HG03575 (cell line): ENCODE data around the gene TRIM37.
A peak's percentile ranks its signal among the peaks of the same experiment; 100 is the strongest.

ENCODE experiments used
- ATAC-seq: cut with Tn5 transposase; IDR thresholded peaks from one replicate; pipeline ENCODE4 v1.9.1; 2021; ENCODE audit not compliant: unreplicated experiment, insufficient number of reproducible peaks, low FRiP score; ENCODE audit errors: extremely low read depth

The TRIM37 gene

DNA sequence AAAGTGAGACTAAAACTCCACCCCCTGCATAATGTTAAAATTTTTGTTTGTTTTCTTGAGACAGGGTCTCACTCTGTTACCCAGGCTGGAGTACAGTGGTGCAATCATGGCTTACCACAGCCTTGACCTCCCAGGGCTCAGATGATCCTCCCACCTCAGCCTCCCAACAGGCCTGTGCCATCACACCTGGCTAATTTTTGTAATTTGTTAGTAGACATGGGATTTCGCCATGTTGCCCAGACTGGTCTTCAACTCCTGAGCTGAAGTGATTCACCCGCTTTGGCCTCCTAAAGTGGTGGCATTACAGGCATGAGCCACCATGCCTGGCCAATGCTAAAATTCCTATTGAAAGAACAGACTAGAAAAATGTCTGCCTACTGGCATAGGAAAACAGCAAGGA lies 103.8 kb downstream of the TRIM37 start:
- no peak for ATAC-seq

DNA sequence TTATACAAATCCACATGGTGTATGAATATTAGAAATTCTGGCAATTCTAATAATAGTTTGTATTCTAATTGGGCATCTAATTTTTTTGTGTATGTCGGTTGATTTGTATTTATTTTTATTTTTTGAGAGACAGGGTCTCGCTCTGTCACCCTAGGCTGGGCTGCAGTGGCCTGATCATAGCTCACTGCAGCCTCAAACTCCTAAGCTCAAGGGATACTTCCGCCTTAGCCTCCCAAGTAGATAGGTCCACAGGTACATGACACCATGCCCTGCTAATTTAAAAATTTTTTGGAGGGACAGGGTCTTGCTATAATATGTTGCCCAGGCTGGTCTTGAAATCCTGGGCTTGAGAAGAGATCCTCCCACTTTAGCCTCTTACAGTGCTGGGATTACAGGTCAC lies 104.6 kb downstream of the TRIM37 start:
- ATAC-seq = no peak

DNA sequence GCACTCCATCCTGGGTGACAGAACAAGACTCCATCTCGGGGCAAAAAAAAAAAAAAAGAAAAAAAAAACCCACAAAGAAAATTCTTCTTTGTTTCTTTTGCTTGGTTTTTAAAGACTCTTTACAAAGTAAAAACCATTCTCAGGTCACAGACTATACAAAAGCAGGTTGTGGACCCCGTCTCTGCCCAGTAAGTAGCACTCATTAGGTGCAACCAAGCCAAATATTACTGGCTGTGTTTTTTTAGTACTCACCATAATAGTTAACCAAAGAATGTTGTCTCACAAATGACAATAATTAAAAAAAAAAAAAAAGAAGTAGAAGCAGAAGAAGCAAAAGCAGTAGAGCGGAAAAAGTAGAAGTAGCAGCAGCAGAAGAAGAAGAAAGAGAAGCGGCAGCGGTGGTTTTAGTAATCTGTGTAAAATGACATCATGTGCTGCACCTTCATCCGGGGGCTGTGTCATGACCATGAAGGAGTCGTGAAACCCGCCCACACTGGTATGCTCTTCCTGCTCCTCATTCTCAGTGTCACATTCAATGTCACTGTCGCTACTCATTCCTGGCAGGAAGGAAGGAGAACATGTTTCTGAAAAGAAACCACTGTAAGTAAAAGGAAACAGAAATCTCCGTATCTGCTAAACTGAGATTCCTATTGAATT lies 105.4 kb downstream of the TRIM37 start:
- ATAC-seq = peak; percentile 37

DNA sequence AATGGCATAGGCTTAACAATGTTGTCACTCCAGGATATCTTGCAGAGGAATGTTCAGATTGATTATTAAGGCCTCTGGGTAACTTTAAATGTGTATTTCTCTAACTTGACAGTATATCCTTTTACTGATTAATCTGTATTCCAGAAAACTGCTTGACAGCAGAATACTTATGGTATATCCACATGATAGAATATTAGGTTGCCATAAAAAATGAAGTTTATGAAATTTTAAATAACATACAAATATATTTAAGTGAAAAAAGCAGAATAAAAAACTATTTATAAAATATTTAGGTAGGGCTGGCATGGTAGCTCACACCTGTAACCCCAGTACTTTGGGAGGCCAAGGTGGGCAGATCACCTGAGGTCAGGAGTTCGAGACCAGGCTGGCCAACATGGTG lies 106.7 kb downstream of the TRIM37 start:
- ATAC-seq = no peak

DNA sequence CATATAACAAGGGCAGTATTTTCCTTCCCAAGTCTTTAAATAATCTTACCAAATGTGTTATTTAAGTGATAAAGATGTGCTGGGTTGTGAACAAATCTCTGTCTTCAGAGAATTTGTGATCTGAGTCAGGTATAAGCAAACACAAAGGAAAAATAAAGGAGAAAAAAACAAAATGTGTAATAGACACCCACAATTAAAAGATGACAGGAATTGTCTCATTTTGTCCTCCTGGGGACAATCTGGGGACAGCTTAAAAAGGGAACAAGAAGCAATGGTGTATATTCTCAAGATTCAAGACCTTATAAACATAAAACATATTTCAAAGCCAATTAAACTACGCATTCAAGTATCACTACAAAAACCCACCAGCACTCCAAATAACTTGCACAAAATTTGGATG lies 107.2 kb downstream of the TRIM37 start:
- no peak for ATAC-seq

DNA sequence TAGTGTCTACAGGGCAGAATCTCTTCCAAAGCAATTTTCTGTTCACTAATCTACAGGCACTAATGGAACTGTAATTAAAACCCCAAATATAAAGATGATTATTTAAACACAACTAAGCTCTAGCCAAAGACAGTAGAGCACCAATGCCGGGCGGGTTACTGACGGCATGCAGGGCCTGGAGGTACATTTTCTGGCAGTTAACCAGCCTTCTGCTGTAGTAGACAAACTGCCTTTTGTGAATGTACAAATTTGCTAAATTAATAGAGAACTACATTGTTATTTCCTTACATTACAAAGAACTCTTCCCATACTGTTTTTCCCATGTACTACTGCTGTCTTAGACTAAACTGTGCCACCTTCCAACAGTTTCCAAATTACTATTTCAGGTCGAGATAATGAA lies 107.8 kb downstream of the TRIM37 start:
- no peak for ATAC-seq

DNA sequence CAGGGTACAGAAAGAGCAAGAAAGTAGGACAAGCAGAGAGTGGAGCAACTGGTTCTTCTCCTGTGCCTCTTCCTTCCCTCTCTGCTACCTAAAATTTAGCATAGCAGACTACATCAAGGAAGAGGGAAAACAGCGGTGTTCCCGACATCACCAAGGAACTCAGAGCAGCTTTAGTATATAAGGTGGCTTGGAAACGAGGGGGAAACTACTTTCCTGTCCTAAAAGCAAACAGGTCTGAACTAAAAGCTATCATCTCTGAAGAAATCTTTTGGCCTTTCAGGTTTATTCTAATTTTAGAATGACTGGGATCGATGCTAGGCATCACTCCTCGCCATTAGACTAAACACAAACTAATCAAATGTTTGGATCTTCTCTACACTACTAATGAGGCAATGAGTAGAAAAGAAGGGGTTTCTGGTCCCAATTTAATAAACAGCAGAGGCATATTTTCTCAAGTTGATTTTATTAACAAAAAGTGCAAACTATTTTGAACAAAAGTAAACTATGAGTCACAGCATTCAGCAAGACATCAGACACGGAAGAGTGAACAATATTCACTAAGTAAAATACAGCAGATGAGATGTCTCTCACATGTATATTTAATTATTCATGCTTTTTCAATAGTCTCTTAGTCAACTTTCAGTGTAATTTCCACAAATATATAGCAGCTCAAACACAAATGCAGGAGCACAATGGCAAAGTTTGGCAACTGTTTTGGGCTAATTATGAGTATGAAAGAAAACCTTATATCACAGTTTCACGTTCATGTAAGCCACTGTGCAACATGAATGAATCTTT lies 108.7 kb downstream of the TRIM37 start:
- ATAC-seq = no peak

DNA sequence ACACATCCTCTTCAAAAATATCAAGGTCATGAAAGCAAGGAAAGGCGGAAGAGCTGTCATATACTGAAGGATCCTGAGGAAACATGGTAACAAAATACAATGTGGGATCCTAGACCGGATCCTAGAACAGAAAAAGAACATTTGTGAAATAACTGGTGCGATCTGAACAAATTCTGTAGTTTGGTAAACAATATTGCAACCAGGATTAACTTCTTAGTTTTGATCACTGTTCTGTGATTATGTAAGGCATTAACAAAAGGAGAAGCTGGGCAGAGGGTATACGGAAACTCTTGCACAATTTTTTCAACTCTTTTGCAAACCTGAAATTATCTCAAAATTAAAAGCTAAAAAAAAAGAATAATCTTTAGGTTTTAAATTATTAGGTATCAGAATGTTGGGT lies 109.7 kb downstream of the TRIM37 start:
- no peak for ATAC-seq

DNA sequence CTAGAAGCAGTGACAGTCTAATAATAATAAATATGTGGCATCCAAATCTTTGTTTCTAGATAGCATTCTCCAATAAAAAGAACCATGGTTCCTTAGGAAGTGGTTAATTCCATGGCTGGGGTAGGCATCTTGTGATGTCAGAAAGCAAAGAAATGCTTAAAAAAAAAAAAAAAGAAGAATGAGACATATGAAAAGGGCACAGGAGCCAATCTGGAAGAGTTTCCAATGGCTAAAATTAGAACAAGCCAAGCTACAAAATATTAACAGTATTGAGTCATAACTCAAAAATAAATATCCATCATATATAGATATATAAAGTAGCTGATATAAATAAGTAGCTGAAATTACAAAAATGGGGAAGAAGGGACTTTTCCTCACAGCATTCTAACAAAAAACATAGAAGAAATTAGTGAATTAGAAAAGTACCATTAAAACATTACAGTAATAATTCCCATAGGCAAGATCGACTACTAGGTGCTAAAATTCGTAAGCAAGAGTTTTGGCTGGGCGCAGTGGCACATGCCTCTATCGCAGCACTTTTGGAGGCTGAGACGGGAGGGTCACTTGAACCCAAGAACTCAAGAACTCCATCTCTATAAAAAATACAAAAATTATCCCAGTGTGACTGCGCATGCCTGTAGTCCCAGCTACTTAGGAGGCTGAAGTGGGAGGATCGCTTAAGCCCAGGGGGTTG lies 111.3 kb downstream of the TRIM37 start:
- no peak for ATAC-seq

DNA sequence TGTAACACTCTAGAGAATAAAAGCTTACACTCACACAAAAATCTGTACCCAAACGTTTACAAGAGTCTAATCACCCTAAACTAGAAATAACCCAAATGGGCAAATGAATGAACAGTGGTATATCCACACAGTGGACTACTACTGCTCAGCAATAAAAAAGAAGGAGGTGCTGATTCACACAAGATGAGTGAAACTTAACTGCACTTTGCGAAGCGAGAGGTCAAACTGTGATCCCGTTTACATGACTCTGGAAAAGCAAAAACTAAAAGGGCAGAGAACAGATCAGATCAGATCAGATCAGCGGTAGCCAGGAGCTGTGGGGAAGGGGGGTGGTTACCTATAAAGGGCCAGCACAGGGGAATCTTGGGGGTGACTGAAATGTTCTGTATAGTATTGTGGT lies 113.4 kb downstream of the TRIM37 start:
- ATAC-seq = no peak

DNA sequence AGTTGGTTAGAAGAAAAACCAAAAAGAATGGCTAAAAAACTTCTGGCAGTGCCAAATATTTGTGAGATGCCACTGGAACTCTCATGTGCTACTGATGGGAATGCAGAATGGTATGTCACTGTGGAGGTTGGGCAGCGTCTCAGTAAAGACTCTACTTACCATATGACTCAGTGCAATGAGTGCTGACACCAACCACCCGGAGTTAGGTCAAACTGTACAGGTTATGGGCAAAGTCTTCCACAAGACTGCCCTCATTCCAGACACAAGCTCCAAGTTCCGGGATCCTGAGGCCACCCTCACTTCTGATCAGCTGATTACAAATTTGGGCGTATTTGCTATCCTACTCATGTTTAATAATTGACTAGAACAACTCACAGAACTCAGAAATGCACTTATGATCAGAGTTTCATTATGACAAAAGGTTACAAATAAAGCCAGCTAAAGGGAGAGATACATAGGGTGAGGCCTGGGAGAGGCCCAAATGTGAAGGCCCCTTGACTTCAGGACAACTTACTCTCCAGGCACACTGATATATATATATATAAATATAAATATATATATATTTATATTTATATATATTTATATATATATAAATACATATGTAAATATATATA lies 114.9 kb downstream of the TRIM37 start:
- no peak for ATAC-seq

DNA sequence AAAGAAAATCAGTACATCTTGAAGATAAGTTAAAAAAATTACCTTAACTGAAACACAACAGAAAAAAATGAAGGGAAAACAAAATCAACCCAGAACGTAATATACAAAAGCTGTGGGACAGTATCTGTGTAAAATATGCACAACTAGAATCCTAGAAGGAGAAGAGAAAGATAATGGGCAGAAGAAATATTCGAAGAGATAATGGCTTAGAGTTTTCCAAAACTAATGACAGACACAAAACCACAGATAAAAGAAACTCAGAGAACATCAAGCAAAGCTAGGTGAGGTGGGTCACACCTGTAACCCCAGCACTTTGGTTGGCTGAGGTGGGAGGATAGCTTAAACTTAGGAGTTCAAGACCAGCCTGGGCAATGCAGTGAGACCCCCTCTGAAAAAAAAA lies 117.1 kb downstream of the TRIM37 start:
- ATAC-seq = no peak

DNA sequence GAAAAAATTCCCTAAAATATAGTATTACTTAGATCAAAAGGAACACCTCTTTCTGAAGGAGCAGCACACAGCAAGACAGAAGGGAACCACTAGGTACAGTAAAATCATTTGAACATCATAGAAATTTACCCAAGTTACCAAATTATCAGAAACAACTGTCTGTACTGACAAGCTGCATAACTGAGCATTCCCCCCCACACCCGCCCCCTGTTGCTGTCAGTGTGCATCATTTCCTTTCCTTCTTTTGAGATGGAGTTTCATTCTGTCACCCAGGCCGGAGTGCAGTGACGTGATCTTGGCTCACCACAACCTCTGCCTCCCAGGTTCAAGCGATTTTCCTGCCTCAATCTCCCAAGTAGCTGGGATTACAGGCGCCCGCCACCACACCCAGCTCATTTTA lies 120.7 kb downstream of the TRIM37 start:
- no peak for ATAC-seq

DNA sequence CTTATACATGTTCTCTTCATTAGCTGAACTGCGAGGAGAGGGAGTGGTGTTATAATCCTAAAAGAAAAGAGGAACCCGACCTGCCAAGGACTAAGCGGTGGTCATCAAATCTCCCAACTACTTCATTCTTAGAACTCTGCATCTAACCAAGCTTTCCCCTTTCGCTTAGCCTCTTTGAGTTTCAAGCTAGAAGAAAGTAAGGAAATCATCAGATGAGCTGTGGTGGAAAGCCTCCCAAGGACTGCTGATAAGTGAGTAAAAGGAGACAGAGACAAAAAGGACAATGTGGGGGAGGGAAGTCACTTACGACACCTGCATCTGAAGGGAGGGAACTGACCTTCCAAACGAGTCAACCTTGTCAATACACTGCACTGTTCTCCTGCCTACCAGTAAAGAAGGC lies 121.3 kb downstream of the TRIM37 start:
- ATAC-seq = no peak

DNA sequence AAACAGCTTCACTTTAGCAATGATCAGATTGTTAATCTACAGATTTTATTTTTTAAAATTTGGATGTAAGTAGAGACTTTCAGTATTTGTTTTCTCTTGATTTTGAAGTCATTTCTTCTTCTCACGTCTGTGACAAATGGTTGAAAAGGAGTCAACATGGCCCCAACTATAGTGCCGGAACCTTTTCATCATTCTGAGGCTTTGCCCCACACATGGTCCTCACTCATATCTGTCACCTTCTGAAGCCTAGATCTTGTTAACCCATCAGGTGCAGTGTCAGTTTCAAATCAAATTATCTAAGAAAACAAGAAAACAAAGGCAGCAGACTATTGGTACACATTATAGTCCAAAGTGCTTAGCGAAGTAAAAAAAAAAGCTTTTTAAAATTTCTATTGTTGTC lies 124.1 kb downstream of the TRIM37 start:
- no peak for ATAC-seq

DNA sequence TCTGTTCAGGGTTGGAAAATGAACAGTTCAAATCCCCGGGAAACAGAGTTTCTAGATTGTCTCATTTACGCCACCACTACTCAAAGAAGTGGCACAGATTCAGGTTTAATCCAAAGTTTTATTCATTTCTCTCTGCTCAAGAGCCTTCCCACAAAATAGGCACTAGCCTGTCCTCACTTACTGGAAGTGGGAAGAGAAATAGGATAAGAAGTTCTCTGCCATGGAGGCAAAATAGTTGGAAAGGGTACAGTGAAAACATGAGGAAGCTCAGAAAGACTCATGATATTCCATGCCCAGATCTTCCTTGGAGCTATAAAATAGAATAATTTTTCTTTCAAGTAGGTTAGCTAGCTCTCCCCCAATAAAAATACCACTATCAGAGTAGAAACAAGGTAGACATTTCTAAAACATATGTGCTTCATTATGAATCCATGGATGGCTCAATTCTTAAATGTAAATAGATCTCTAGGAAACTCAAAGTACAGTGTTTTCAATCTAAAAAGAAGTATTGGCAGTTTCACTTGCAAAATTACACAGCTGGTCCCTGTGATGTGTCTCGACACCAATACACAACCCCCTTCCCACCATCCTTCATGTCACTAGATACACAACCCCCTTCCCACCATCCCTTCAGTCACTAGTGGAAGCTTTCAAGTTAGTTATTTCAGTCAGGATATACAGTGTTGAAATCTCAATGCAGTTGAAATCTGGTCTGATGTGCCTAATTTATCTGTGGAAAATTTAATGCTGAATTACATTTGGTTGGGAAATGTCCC lies 125.8 kb downstream of the TRIM37 start:
- ATAC-seq = no peak

DNA sequence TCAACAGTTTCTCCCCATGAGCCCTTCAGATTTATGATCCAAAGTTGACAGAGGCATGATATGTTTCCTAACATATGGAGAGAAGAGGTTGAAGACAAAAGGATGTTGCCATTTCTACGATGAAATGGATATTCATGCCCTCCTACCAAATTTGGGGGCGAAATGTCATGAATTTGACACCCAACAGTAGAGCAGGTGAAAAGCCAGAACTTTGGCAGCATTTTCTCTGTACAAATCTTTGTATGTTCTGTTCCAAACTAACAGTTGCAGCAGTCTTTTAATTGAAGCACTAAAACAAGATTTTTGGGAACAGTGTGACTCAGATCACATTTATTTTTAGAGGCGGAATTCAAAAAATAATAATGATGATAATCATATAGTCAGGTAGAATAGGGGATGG lies 130.1 kb downstream of the TRIM37 start:
- no peak for ATAC-seq

DNA sequence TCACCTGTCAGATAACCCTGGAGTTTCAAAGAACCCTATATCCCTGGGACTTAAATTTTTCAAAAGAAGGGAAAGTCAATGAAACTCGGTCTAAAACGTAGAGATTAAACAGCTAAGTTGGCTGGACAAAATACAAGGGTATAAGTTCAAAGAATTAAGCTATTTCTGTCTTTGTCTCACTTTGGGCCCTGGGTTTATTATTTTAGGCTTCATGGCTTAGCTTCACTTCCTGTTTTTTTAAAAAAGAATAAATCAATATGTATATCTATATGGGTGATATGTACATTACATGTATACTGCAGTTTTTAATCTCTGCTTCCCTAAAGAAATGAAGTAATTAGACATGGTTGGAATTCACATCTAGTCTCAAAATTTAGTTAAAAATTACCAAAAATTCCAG lies 132.3 kb downstream of the TRIM37 start:
- no peak for ATAC-seq
